A549 (cell line): Measurements from ENCODE around the gene GRAMD2B. TPM values are rescaled to one million over a fixed set of nuclear protein-coding genes. Genes with fewer than 3 reads are reported as not detected.
"Not testable (repeated sequence)": the region's sequence is repeated elsewhere in the genome, so short reads cannot be mapped to it uniquely, and the experiment has no call there.

Experiments
- ATAC-seq, 2 experiments: fragments of 200-7000 bp in 1 of 2; fragments of >200 bp in 1 of 2; cut with Nextera tagmentation in 1 of 2; cut with Tn5 transposase in 1 of 2; 3 replicates each; pipeline versions ENCODE4 v1.8.0 to v1.9.1; 2018 to 2020; ENCODE audit warnings: mild to moderate bottlenecking in 1 of 2, moderate library complexity in 1 of 2
- CTCF ChIA-PET: fragments of 300-600 bp; sonication (Branson Sonifier 250); formaldehyde crosslinking; extraction: SDS; loops from one replicate; lab custom pipeline; 2021; ENCODE audit warnings: antibody characterized with exemption, inconsistent platforms; lab: Yijun Ruan, JAX
- POLR2A ChIA-PET: fragments of 350-600 bp; formaldehyde crosslinking; extraction: SDS; loops from one replicate; lab custom pipeline; 2021; ENCODE audit warnings: antibody characterized with exemption, inconsistent platforms; lab: Yijun Ruan, JAX
- DNase-seq, 2 experiments: peaks; one replicate each; pipeline versions ENCODE4 v3.0.0 to v3.0.0-alpha.2; 2011 to 2016; ENCODE audit warnings: low read depth in 1 of 2, low spot score in 1 of 2
- FAIRE-seq: peaks from 2 replicates; lab custom pipeline; 2011; peaks lifted over from hg19 to GRCh38; lab: Jason Lieb, UNC
- H3K27ac ChIP-seq, 2 experiments: fragments of >200 bp; sonication (Bioruptor Twin); formaldehyde crosslinking; 3 replicates each; pipeline ENCODE4 v1.5.1; 2016 to 2017
- H3K4me1 ChIP-seq: fragments of >200 bp; sonication (Bioruptor Twin); formaldehyde crosslinking; 3 replicates; pipeline ENCODE4 v1.6.1; 2016
- H3K4me2 ChIP-seq: fragments of >200 bp; sonication (Bioruptor Twin); formaldehyde crosslinking; 3 replicates; pipeline ENCODE4 v1.6.1; 2016
- H3K4me3 ChIP-seq: fragments of >200 bp; sonication (Bioruptor Twin); formaldehyde crosslinking; 3 replicates; pipeline ENCODE4 v1.5.1; 2016
- H3K9me3 ChIP-seq: fragments of >200 bp; sonication (Bioruptor Twin); formaldehyde crosslinking; 3 replicates; pipeline ENCODE4 v1.6.1; 2016
- ATOH8 ChIP-seq: fragments of 250-450 bp; sonication (Bioruptor Pico); IDR thresholded peaks from 2 replicates; pipeline ENCODE4 v1.5.0; 2020; ENCODE audit warnings: low read depth, mild to moderate bottlenecking, moderate library complexity
- BHLHE40 ChIP-seq: IDR thresholded peaks from 2 replicates; pipeline ENCODE4 v1.6.1; 2012; ENCODE audit warnings: low read depth, low read length, inconsistent platforms
- E2F6 ChIP-seq: IDR thresholded peaks from 2 replicates; pipeline ENCODE4 v1.6.1; 2012; ENCODE audit warnings: low read depth, borderline replicate concordance
- ESRRA ChIP-seq: fragments of 150-350 bp; IDR thresholded peaks from 2 replicates; pipeline ENCODE4 v1.6.1; 2014; ENCODE audit warnings: mild to moderate bottlenecking, low read length, borderline replicate concordance
- HOXB13 ChIP-seq: fragments of 250-450 bp; sonication (Bioruptor Pico); IDR thresholded peaks from 2 replicates; pipeline ENCODE4 v1.5.0; 2020; ENCODE audit warnings: low read depth, mild to moderate bottlenecking, moderate library complexity
- HOXB5 ChIP-seq: fragments of 250-450 bp; sonication (Bioruptor Pico); IDR thresholded peaks from 2 replicates; pipeline ENCODE4 v1.5.0; 2020; ENCODE audit warnings: mild to moderate bottlenecking, moderate library complexity
- KDM5A ChIP-seq: fragments of 200-600 bp; sonication (generic); IDR thresholded peaks from 2 replicates; pipeline ENCODE4 v1.6.1; 2016; ENCODE audit warnings: antibody characterized with exemption, mild to moderate bottlenecking
- MYC ChIP-seq: IDR thresholded peaks from 2 replicates; pipeline ENCODE4 v1.6.1; 2012; ENCODE audit warnings: mild to moderate bottlenecking, inconsistent platforms, low read length, improper control_type of control experiment, borderline replicate concordance
- POLR2AphosphoS2 ChIP-seq: conservative IDR thresholded peaks from 2 replicates; pipeline ENCODE4 v1.6.1; 2012; ENCODE audit warnings: low read length, improper control_type of control experiment, inconsistent platforms
- RAD21 ChIP-seq, 2 experiments: fragments of >200 bp in 1 of 2; sonication (Bioruptor Twin) in 1 of 2; formaldehyde crosslinking in 1 of 2; IDR thresholded peaks in 1 of 2; conservative IDR thresholded peaks in 1 of 2; 2 replicates in 1 of 2; 3 replicates in 1 of 2; pipeline ENCODE4 v1.6.1; 2012 to 2018; ENCODE audit warnings: inconsistent platforms in 1 of 2
- RARB ChIP-seq: fragments of 250-450 bp; sonication (Bioruptor Pico); IDR thresholded peaks from 2 replicates; pipeline ENCODE4 v1.8.0; 2021; ENCODE audit warnings: mild to moderate bottlenecking, moderate library complexity
- REST ChIP-seq: fragments of 200-600 bp; sonication (generic); IDR thresholded peaks from 2 replicates; pipeline ENCODE4 v1.6.1; 2016; ENCODE audit warnings: antibody characterized with exemption, mild to moderate bottlenecking, moderate library complexity
- RFX5 ChIP-seq: fragments of 450-650 bp; IDR thresholded peaks from 2 replicates; pipeline ENCODE4 v1.7.1; 2014; ENCODE audit warnings: antibody characterized with exemption, mild to moderate bottlenecking, moderate library complexity
- RNF2 ChIP-seq: fragments of 200-600 bp; sonication (generic); IDR thresholded peaks from 2 replicates; pipeline ENCODE4 v1.6.1; 2016; ENCODE audit warnings: low read depth, mild to moderate bottlenecking, antibody characterized with exemption, moderate library complexity, borderline replicate concordance
- SMC3 ChIP-seq: fragments of >200 bp; sonication (Bioruptor Twin); formaldehyde crosslinking; IDR thresholded peaks from 3 replicates; pipeline ENCODE4 v1.6.1; 2018; ENCODE audit warnings: inconsistent platforms
- SREBF2 ChIP-seq: fragments of 450-650 bp; IDR thresholded peaks from 2 replicates; pipeline ENCODE4 v1.6.1; 2014; ENCODE audit warnings: mild to moderate bottlenecking, moderate library complexity
- ZC3H11A ChIP-seq: fragments of 450-650 bp; IDR thresholded peaks from 2 replicates; pipeline ENCODE4 v1.6.1; 2014; ENCODE audit warnings: antibody characterized with exemption, mild to moderate bottlenecking
- WGBS: methylation state at CpG from one replicate; pipeline ENCODE4 v1.1.6; 2017; ENCODE audit errors: missing lambda C conversion rate; 5-methylcytosine and 5-hydroxymethylcytosine counted together
- polyA plus RNA-seq, 4 experiments: library from polyadenylated mRNA; depleted of rRNA in 3 of 4; stranded (reverse); fragments of >200 nt; fragmentation: RNase III in 1 of 4; extraction: RNeasy Plus Mini Kit Qiagen cat#74134 plus additional on column Dnase treatment in 1 of 4; gene quantifications; 2 replicates in 3 of 4; 3 replicates in 1 of 4; pipeline ENCODE4 v1.2.3, GENCODE V29; 2011 to 2017
- TF ChIP-seq, protein P1 (sequence below): fragments of 250-450 bp; sonication (Bioruptor Pico); IDR thresholded peaks from 2 replicates; pipeline ENCODE4 v1.5.0; 2021; ENCODE audit warnings: mild to moderate bottlenecking, moderate library complexity, borderline replicate concordance
- TF ChIP-seq, protein P2 (sequence below): fragments of >200 bp; sonication (Bioruptor Twin); formaldehyde crosslinking; IDR thresholded peaks from 3 replicates; pipeline ENCODE4 v1.5.1; 2016

GRAMD2B gene
- polyA plus RNA-seq, 2 of the 4 experiments (the other 2 are of a cell fraction): 1.0 to 1.2 TPM

DNA sequence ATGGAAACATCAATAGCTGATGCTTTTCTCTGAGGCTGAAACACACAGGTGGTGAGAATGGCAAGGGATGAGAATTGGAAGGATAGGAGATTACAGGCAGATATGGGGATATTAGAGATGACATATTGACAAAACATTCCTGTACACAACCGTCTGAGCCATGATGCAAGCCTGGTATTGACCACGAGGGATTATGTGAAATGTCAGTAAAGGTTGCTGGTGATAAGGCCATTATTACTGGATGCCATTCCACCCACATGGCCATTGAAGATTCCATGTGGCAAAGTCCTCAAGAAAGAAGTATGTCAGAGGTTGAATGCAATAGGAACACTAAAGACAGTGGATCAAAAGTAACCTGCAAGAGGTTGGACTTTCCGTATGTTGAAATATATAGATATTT lies 15.7 kb downstream of the GRAMD2B start:
- no peak for FAIRE-seq
- DNase-seq: no peak
- H3K4me1 ChIP-seq: no peaks in the 10 kb centered on the region
- CTCF ChIA-PET: interaction anchor here (1.8 kb wide), 1 partner anchor 10 kb away, joined by 3 read pairs; no protein-coding TSS in a partner anchor
- H3K27ac ChIP-seq: no peak overlapping the region
- POLR2A ChIA-PET: no interaction called here
- ATAC-seq: no peak
- H3K9me3 ChIP-seq: no peaks in the 10 kb centered on the region
- TF ChIP-seq POLR2AphosphoS2: no peak
- TF ChIP-seq, protein P1, sequence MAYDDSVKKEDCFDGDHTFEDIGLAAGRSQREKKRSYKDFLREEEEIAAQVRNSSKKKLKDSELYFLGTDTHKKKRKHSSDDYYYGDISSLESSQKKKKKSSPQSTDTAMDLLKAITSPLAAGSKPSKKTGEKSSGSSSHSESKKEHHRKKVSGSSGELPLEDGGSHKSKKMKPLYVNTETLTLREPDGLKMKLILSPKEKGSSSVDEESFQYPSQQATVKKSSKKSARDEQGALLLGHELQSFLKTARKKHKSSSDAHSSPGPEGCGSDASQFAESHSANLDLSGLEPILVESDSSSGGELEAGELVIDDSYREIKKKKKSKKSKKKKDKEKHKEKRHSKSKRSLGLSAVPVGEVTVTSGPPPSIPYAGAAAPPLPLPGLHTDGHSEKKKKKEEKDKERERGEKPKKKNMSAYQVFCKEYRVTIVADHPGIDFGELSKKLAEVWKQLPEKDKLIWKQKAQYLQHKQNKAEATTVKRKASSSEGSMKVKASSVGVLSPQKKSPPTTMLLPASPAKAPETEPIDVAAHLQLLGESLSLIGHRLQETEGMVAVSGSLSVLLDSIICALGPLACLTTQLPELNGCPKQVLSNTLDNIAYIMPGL (CRISPR knock-in tag): no peak
- no peak for TF ChIP-seq RFX5
- TF ChIP-seq REST: no peak
- TF ChIP-seq RNF2: no peak
- no peak for TF ChIP-seq ZC3H11A
- no peak for TF ChIP-seq KDM5A
- TF ChIP-seq SREBF2: no peak
- TF ChIP-seq, protein P2, sequence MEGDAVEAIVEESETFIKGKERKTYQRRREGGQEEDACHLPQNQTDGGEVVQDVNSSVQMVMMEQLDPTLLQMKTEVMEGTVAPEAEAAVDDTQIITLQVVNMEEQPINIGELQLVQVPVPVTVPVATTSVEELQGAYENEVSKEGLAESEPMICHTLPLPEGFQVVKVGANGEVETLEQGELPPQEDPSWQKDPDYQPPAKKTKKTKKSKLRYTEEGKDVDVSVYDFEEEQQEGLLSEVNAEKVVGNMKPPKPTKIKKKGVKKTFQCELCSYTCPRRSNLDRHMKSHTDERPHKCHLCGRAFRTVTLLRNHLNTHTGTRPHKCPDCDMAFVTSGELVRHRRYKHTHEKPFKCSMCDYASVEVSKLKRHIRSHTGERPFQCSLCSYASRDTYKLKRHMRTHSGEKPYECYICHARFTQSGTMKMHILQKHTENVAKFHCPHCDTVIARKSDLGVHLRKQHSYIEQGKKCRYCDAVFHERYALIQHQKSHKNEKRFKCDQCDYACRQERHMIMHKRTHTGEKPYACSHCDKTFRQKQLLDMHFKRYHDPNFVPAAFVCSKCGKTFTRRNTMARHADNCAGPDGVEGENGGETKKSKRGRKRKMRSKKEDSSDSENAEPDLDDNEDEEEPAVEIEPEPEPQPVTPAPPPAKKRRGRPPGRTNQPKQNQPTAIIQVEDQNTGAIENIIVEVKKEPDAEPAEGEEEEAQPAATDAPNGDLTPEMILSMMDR: no peak
- no peak for TF ChIP-seq ESRRA
- TF ChIP-seq SMC3: no peak
- no peak for TF ChIP-seq RAD21 (conservative IDR thresholded peaks at IDR 0.05 in 1 of 2, IDR thresholded peaks at IDR 0.05 in 1 of 2)
- no peak for TF ChIP-seq HOXB5 (CRISPR knock-in tag)
- TF ChIP-seq BHLHE40: no peak
- 56% methylated on average over 3 of the region's 3 CpGs for WGBS
- no peak overlapping the region for H3K4me3 ChIP-seq
- no peak overlapping the region for H3K4me2 ChIP-seq

DNA sequence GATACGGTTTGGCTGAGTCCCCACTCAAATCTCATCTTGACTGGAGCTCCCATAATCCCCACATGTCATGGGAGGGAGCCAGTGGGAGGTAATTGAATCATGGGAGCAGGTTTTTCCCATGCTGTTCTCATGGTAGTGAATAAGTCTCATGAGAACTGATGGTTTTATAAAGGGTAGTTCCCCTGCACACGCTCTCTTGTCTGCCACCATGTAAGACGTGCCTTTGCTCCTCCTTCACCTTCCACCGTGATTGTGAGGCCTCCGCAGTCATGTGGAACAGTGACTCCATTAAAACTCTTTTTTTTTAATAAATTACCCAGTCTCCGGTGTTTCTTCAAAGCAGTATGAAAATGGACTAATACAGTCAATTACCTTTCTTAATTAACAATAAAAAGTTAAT lies 16.5 kb downstream of the GRAMD2B start:
- FAIRE-seq, DNase-seq, H3K4me3 ChIP-seq, H3K9me3 ChIP-seq, H3K27ac ChIP-seq, H3K4me2 ChIP-seq, ATAC-seq, H3K4me1 ChIP-seq, POLR2A ChIA-PET: not testable (repeated sequence)
- CTCF ChIA-PET: interaction anchor here (1.8 kb wide), 1 partner anchor 11 kb away, joined by 3 read pairs; no protein-coding TSS in a partner anchor
- 63% methylated on average over 6 of the region's 6 CpGs for WGBS

- FAIRE-seq: no peak
- TF ChIP-seq HOXB13 (CRISPR knock-in tag) (no peak), MYC (no peak), RARB (CRISPR knock-in tag) (no peak), E2F6 (no peak), ATOH8 (CRISPR knock-in tag) (no peak)
- no peak for DNase-seq
- WGBS: 40% methylated on average over 2 of the region's 2 CpGs
- Histone ChIP-seq H3K9me3 (no peaks in the 10 kb centered on the region), H3K4me2 (no peak overlapping the region), H3K4me1 (no peaks in the 10 kb centered on the region), H3K27ac (no peak overlapping the region), H3K4me3 (no peak overlapping the region)
- no peak for ATAC-seq
- ChIA-PET CTCF (no interaction called here), POLR2A (no interaction called here)
Measured at GRCh38 chr5:126441230-126441629, 18.0 kb downstream of the GRAMD2B start.
